ENCODE measurements around the gene PRICKLE2.

DNA sequence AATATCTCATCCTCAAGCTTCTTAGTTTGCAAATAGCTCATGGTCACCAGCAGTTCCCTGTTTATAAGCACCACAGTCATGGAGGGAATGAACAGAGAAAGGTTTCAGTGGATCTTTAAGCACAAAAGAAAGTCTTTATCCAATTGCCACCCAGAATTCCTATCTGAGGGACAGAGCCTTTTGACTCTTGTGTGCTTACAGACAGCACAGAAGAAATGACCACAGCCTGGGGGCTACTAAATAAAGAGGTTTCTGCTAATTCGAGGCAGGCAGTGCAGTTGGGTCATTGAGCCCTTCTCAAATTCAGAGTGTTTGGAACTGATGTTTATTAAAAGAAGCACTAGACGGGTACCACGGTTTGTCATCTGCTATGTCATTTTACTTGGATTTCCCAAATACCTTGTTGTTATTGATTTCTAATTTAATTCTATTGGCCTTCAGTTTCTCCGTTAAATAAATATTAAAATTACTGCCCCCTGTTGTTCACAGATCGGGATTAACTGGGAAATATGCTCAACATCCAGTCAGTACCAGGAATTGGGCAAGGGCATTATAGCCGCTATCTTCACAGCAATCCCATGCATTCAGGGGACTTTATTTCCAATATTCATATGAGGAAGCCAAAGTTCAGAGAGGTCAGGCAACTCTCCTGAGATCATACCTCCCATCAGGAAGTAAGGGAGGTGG lies 3.6 kb downstream of the PRICKLE2 start:
- TF ChIP-seq, protein P1, sequence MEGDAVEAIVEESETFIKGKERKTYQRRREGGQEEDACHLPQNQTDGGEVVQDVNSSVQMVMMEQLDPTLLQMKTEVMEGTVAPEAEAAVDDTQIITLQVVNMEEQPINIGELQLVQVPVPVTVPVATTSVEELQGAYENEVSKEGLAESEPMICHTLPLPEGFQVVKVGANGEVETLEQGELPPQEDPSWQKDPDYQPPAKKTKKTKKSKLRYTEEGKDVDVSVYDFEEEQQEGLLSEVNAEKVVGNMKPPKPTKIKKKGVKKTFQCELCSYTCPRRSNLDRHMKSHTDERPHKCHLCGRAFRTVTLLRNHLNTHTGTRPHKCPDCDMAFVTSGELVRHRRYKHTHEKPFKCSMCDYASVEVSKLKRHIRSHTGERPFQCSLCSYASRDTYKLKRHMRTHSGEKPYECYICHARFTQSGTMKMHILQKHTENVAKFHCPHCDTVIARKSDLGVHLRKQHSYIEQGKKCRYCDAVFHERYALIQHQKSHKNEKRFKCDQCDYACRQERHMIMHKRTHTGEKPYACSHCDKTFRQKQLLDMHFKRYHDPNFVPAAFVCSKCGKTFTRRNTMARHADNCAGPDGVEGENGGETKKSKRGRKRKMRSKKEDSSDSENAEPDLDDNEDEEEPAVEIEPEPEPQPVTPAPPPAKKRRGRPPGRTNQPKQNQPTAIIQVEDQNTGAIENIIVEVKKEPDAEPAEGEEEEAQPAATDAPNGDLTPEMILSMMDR (conservative IDR thresholded peaks at IDR 0.05 in 1 of 2, IDR thresholded peaks at IDR 0.05 in 1 of 2; ENCODE audit: low read depth in 1 of 2, low read length in 2 of 2), result no peak
- TF ChIP-seq EZH2 (IDR thresholded peaks at IDR 0.05; ENCODE audit: low read length, missing control alignments), result no peak
